ENCODE data around the gene ACAA2.

GRCh38 chr18:49756671-49757362, 56.5 kb downstream of the ACAA2 start:
- TF ChIP-seq MYC (IDR thresholded peaks at IDR 0.05; ENCODE audit: insufficient read depth, insufficient read length, insufficient replicate concordance, low read length, severe bottlenecking): no peak
- TF ChIP-seq, protein P1, sequence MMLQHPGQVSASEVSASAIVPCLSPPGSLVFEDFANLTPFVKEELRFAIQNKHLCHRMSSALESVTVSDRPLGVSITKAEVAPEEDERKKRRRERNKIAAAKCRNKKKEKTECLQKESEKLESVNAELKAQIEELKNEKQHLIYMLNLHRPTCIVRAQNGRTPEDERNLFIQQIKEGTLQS (IDR thresholded peaks at IDR 0.05; ENCODE audit: borderline replicate concordance, extremely low read depth, low read depth, low read length): no peak
- no peak for TF ChIP-seq BHLHE40 (IDR thresholded peaks at IDR 0.05; ENCODE audit: borderline replicate concordance in 1 of 2, low read depth in 2 of 2, low read length in 1 of 2)
- TF ChIP-seq, protein P2, sequence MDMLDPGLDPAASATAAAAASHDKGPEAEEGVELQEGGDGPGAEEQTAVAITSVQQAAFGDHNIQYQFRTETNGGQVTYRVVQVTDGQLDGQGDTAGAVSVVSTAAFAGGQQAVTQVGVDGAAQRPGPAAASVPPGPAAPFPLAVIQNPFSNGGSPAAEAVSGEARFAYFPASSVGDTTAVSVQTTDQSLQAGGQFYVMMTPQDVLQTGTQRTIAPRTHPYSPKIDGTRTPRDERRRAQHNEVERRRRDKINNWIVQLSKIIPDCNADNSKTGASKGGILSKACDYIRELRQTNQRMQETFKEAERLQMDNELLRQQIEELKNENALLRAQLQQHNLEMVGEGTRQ (IDR thresholded peaks at IDR 0.05; ENCODE audit: borderline replicate concordance, low read depth, low read length): no peak
- TF ChIP-seq CBX3 (IDR thresholded peaks at IDR 0.05; ENCODE audit: borderline replicate concordance, low read depth): no peak
- TF ChIP-seq POLR2A (IDR thresholded peaks at IDR 0.05; ENCODE audit: low read depth, low read length): no peak
- no peak for TF ChIP-seq REST (IDR thresholded peaks at IDR 0.05; ENCODE audit: low read depth, low read length)
- TF ChIP-seq, protein P3, sequence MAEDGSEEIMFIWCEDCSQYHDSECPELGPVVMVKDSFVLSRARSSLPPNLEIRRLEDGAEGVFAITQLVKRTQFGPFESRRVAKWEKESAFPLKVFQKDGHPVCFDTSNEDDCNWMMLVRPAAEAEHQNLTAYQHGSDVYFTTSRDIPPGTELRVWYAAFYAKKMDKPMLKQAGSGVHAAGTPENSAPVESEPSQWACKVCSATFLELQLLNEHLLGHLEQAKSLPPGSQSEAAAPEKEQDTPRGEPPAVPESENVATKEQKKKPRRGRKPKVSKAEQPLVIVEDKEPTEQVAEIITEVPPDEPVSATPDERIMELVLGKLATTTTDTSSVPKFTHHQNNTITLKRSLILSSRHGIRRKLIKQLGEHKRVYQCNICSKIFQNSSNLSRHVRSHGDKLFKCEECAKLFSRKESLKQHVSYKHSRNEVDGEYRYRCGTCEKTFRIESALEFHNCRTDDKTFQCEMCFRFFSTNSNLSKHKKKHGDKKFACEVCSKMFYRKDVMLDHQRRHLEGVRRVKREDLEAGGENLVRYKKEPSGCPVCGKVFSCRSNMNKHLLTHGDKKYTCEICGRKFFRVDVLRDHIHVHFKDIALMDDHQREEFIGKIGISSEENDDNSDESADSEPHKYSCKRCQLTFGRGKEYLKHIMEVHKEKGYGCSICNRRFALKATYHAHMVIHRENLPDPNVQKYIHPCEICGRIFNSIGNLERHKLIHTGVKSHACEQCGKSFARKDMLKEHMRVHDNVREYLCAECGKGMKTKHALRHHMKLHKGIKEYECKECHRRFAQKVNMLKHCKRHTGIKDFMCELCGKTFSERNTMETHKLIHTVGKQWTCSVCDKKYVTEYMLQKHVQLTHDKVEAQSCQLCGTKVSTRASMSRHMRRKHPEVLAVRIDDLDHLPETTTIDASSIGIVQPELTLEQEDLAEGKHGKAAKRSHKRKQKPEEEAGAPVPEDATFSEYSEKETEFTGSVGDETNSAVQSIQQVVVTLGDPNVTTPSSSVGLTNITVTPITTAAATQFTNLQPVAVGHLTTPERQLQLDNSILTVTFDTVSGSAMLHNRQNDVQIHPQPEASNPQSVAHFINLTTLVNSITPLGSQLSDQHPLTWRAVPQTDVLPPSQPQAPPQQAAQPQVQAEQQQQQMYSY (CRISPR knock-in tag; IDR thresholded peaks at IDR 0.05): no peak
- TF ChIP-seq, protein P4, sequence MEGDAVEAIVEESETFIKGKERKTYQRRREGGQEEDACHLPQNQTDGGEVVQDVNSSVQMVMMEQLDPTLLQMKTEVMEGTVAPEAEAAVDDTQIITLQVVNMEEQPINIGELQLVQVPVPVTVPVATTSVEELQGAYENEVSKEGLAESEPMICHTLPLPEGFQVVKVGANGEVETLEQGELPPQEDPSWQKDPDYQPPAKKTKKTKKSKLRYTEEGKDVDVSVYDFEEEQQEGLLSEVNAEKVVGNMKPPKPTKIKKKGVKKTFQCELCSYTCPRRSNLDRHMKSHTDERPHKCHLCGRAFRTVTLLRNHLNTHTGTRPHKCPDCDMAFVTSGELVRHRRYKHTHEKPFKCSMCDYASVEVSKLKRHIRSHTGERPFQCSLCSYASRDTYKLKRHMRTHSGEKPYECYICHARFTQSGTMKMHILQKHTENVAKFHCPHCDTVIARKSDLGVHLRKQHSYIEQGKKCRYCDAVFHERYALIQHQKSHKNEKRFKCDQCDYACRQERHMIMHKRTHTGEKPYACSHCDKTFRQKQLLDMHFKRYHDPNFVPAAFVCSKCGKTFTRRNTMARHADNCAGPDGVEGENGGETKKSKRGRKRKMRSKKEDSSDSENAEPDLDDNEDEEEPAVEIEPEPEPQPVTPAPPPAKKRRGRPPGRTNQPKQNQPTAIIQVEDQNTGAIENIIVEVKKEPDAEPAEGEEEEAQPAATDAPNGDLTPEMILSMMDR (IDR thresholded peaks at IDR 0.05 in 2 of 3, conservative IDR thresholded peaks at IDR 0.05 in 1 of 3; ENCODE audit: control insufficient read depth in 2 of 3, extremely low read depth in 1 of 3, insufficient read depth in 1 of 3, low read depth in 3 of 3, low read length in 3 of 3): no peak
- no peak for TF ChIP-seq TAF1 (IDR thresholded peaks at IDR 0.05; ENCODE audit: borderline replicate concordance, low read depth, low read length)
- no peak for TF ChIP-seq CBFB (IDR thresholded peaks at IDR 0.05; ENCODE audit: low read depth)
- no peak for TF ChIP-seq JUNB (IDR thresholded peaks at IDR 0.05)
- TF ChIP-seq EZH2 (IDR thresholded peaks at IDR 0.05; ENCODE audit: borderline replicate concordance, control insufficient read depth, low read depth, low read length): no peak
- no peak for TF ChIP-seq TBL1XR1 (IDR thresholded peaks at IDR 0.05; ENCODE audit: low read depth, low read length)
